GM19351 (cell line): ENCODE data around the gene SHISA7.

Experiments used
- ATAC-seq: cut with Tn5 transposase; IDR thresholded peaks from one replicate; pipeline ENCODE4 v1.9.1; 2021; ENCODE audit warnings: mild to moderate bottlenecking, moderate library complexity; ENCODE audit not compliant: unreplicated experiment

The SHISA7 gene

GRCh38 chr19:55443045-55443823 lies at the start of gene SHISA7:
Gene SHISA7 (minus strand): TSS chr19:55443300. CDS start chr19:55442863, 437 bp downstream.
- ATAC-seq, result no peak

DNA sequence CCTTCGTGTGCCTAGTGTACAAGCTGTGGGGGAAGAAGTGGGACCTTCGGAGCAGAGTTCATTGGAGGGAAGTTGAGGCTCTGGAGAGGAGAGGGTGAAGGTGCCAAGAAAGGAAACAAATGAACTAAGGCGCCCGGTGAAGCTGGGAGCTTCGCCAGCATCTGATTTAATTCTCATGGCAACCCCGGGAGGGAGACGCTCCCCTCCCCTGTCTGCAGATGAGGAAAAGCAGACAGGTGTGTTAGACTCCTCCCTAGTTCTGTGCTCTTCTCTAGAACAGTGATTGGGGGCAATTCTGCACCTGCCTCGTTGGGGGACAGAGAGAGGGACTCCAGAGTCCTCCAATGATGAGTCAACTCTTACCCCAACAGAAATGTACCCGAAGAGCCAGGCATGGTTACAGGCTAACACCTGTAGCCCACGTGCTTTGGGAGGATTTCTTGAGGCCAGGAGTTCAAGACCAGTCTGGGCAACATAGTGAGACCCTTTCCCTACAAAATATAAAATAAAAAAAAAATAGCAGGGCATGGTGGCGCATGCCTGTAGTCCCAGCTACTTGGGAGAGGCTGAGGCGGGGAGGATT lies 49.4 kb upstream of the SHISA7 start:
- no peak for ATAC-seq

- no peak for ATAC-seq
Measured at GRCh38 chr19:55491546-55492360, 48.7 kb upstream of the SHISA7 start.

DNA sequence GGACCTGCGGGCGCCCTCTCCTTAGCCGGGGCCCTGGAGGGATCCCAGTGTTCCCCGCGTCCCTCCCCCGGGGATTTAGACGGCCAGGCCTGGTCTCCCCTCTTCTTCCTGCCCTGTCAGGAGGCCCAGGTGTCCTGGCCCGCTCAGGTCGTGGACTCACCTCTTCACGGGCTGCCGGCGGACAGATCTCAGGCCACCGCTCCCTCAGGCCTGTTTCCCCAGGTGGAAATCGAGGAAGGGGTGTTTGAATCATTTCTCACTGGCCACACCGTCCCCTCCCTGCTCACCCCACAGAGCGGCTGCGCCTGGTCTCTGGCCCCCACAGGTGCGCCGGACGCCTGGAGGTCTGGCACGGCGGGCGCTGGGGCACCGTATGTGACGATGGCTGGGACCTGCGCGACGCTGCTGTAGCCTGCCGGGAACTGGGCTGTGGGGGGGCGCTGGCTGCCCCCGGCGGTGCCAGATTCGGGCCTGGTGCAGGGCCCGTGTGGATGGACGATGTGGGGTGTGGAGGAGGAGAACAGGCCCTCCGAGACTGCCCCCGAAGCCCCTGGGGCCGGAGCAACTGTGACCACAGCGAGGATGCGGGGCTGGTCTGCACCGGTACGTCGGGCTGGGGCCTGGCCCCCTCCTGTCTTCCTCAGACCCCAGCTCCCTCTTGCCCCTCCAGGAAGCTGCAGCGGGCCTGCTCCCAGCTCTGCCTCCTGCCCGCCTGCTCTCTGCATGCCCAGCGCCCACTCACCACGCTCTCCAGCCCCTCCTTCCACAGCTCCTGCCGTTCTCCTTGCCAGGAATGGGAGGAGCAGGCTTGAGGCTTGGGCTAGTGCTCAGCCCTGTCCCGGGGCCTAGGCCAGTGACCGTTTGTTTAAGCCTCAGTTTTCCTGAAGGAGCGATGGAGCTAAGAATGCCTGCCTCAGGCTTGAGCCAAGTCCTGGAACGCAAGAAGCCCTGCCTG lies 47.7 kb upstream of the SHISA7 start:
- no peak for ATAC-seq

GRCh38 chr19:55489711-55490477 lies 46.8 kb upstream of the SHISA7 start:
- ATAC-seq, result no peak

DNA sequence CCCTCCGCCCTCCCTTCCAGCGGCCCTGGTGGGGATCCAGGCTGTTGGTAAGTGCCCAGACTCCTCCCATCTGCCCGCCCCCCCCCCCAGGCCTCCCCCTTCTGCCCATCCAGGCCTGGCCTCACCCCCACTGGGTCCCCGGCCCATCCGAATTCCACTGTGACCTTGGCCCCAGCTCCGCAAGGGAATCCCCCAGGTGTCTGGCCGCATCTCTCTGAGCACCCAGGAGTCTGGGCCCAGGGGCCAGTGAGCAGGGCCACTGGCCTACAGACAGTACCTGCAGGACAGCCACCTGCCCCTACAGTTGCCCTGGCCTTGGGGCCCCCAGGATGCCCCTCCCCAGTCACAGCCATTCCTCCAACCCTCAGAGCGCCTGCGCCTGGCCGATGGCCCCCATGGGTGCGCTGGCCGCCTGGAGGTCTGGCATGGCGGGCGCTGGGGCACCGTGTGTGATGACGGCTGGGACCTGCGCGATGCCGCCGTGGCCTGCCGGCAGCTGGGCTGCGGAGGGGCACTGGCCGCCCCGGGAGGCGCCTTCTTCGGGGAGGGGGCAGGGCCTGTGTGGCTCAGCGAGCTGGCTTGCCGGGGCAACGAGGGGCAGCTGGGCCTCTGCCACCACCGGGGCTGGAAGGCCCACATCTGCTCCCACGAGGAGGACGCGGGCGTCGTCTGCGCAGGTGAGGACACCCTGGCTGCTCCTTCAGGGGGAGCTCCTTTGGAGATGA lies 46.0 kb upstream of the SHISA7 start:
- ATAC-seq, result no peak

DNA sequence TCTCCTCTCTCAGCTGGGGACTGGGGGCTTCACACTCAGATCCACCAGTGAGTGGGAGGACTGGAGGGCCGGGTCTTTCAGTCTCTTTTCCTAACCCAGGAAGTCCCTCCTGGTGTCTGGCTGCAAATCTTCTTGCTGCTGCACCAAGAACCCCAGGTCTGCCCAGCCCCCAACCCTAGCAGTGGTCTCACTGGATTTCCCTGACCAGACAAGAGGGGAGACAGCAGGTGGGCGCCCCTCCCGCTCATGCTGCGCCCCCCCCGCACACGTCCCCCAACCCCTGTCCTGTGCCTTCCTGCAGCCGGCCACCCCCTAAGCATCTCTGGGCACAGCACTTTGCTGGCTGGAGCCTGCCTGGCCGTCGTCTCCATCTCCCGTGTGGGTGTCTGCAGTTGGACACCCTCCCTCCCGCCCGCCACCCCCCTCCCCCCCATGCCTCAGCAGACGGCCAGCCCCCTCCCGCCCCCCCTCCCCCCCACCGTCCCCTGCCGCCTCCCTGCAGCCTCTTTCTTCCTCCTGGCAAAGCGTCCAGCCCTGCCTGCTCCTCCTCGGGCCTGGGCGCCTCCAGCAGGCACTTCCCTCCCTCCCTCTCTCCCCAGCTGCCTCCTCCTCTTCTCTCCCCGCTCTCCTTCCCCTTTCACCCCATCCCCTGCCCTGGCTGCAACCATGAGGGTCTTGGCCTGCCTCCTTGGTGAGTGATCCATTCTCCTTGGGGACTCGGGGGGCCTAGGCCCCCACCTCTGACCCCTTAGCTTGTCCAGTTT lies 45.0 kb upstream of the SHISA7 start, which contains the start of gene SSC5D:
Gene SSC5D, plus strand, starts transcription at position 513 of the 764 bp plus-strand sequence. Its CDS starts 154 bp downstream, at position 667.
- no peak for ATAC-seq

- no peak for ATAC-seq
Measured at GRCh38 chr19:55486971-55487923, 44.1 kb upstream of the SHISA7 start.

- no peak for ATAC-seq
Measured at GRCh38 chr19:55486043-55486970, 43.2 kb upstream of the SHISA7 start.

GRCh38 chr19:55485439-55486011 lies 42.4 kb upstream of the SHISA7 start:
- ATAC-seq, result no peak

DNA sequence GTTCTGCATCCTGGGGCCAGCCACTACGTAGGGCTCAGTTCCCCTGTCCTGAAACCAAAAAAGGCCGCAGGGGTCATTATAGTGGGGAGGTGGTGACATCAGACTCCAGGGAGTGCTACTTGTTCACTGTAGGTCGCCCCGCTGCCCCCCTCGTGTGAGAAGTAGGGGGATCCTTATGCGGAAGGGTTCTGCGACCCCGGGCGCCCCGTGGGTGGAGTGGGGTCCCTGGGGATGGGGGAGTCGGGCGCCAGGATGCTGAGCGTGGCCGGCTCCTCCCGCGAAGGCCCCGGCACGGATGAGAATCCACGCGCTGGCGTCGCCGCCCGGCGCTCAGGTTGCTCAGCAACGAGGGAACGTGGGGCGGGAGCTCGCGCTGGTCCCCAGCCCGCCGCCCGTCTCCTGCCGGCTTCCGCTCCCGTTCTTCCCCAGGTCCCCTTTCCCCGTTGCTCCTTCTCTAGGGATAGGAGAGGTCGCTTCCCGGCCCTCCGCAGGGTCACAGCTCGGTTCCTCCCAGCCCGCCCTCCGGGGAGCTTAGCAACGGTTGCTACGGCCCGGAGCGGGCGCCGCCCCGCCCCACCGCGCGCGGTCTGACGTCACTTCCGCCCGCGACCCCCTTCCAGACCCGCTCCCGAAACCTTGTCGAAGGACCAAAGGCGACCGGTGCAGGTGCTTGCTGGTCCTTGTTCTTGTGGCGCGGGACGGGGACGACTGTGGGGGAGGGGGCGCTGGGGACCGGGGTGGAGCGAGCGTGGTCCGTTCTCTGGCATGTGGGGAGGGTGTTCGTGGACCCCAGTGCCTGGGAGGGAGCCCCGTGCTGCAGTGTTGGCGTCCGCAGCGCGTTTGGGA lies 41.7 kb upstream of the SHISA7 start, which contains the start of gene NAT14:
Gene NAT14, plus strand, starts transcription at position 596 of the 846 bp plus-strand sequence. CDS start 521 bp downstream, outside the sequence.
- peak; percentile 56 for ATAC-seq

DNA sequence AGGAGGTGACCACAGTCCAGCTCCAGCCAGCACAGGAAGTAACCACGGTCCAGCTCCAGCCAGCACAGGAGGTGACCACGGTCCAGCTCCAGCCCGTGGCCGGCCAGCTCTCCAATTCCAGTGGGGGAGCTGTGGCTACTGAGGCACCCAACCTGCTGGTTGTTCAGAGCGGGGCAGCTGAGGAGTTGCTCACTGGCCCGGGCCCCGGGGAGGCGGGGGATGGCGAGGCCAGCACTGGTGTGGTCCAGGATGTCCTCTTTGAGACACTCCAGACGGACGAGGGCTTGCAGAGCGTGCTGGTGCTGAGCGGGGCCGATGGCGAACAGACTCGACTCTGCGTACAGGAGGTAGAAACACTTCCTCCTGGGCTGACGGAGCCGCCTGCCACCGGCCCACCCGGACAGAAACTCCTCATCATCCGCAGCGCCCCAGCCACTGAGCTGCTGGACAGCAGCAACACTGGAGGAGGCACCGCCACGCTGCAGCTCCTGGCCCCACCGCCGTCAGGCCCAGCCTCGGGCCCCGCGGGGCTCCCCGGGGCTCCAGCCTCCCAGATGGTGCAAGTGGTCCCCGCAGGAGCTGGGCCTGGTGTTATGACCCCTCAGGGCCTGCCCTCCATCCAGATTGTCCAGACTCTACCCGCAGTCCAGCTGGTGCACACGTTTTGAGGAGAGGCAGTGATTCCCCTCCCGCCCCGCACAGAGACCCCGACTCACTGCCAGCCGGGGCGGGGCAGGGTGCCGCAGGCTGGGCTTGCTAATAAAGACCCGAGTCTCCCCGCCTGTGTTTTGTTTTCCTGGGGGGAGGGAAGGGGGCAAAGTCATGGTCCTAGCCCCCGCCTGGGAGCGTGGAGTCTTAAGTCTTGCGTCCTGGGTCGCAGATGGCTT lies 40.8 kb upstream of the SHISA7 start:
- ATAC-seq, result no peak

DNA sequence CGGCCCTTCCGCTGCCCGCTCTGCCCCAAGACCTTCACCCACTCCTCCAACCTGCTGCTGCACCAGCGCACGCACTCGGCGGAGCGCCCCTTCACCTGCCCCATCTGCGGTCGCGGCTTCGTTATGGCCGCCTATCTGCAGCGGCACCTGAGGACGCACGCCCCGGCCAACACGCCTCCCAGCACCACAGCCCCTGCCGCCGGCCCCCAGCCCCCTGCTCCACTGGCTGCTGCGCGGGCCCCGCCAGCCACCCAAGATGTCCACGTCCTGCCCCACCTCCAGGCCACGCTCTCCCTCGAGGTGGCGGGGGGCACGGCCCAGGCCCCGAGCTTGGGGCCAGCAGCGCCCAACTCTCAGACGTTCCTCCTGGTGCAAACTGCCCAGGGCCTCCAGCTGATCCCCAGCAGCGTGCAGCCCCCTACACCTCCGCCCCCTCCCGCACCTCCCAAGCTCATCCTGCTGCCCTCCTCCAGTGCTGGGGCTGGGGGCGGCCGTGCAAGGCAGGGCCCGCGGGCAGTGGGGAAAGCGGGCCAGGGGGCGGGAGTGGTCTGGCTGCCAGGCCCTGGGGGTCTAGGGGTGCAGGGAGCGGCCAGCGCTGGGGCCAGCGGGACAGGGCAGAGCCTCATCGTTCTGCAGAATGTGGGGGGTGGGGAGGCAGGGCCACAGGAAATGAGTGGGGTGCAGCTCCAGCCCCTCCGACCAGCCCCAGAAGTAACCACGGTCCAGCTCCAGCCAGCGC lies 40.0 kb upstream of the SHISA7 start:
- no peak for ATAC-seq
